ENCODE results near the gene TBL3. TPM values are rescaled to one million over a fixed set of nuclear protein-coding genes. Genes with fewer than 3 reads are reported as not detected.

The TBL3 gene
- total and polyA plus RNA-seq, 2 donors (not counting 1 experiment from before 2014, with no cell fraction given) = 31.9 to 52.2 TPM

GRCh38 chr16:2001456-2002355 lies 29.9 kb downstream of the TBL3 start:
- H3K4me3 Mint-ChIP-seq = no peak overlapping the region
- Histone ChIP-seq H3K9ac (ENCODE audit: low read length) (no peak overlapping the region), H4K20me1 (ENCODE audit: control insufficient read depth, insufficient read depth, low read length, poor library complexity, severe bottlenecking) (peaks cover 63% of the 10 kb centered on the region), H3K4me3 (ENCODE audit: control extremely low read depth in 1 of 5, extremely low read depth in 1 of 5, insufficient read depth in 1 of 5, low read depth in 2 of 5, low read length in 4 of 5) (no peak overlapping the region), H2AFZ (ENCODE audit: insufficient read depth, low read depth, low read length, poor library complexity, severe bottlenecking) (no peak overlapping the region), H3K79me2 (ENCODE audit: control insufficient read depth, insufficient read depth, low read length) (peaks cover 45% of the 10 kb centered on the region), H3K27me3 (replicated peaks in 1 of 4; ENCODE audit: control extremely low read depth in 1 of 4, control insufficient read depth in 3 of 4, insufficient read depth in 4 of 4, low read length in 3 of 4) (no peaks in the 10 kb centered on the region), H3K4me1 (ENCODE audit: control insufficient read depth in 2 of 2, insufficient read depth in 2 of 2, low read length in 2 of 2) (peaks cover 12 to 21% of the 10 kb centered on the region in 2 donors), H3K36me3 (replicated peaks in 1 of 2; ENCODE audit: control extremely low read depth in 1 of 2, control insufficient read depth in 1 of 2, extremely low read depth in 1 of 2, insufficient read depth in 2 of 2, low read length in 1 of 2) (peaks cover 0 to 49% of the 10 kb centered on the region in 2 experiments), H3K27ac (ENCODE audit: low read length in 2 of 2) (no peak overlapping the region), H3K9me3 (ENCODE audit: control extremely low read depth in 1 of 3, control insufficient read depth in 2 of 3, insufficient read depth in 1 of 3, low read length in 2 of 3) (no peaks in the 10 kb centered on the region), H3K4me2 (replicated peaks; ENCODE audit: low read depth, low read length, poor library complexity, severe bottlenecking) (no peak overlapping the region)
- H3K27me3 Mint-ChIP-seq = no peaks in the 10 kb centered on the region
- ChIA-PET POLR2A (interaction anchor here (0.6 kb wide), 1 partner anchor 10 kb away, joined by 5 read pairs; no protein-coding TSS in a partner anchor), CTCF (interaction anchor here (4.9 kb wide), 1 partner anchor 139 kb away, joined by 46 read pairs; no protein-coding TSS in a partner anchor)
- no peak for TF ChIP-seq CTCF (IDR thresholded peaks at IDR 0.05)
- TF ChIP-seq EZH2 (IDR thresholded peaks at IDR 0.05; ENCODE audit: borderline replicate concordance, insufficient read depth, low read depth, low read length, poor library complexity, severe bottlenecking) = no peak
- peaks cover 20% of the 10 kb centered on the region for H3K4me1 Mint-ChIP-seq
- no peaks in the 10 kb centered on the region for H3K9me3 Mint-ChIP-seq (ENCODE audit: insufficient read depth)
- H3K27ac Mint-ChIP-seq = no peak overlapping the region
- DNase-seq (no peak), ATAC-seq (ENCODE audit: low read depth) (no peak)
- intact Hi-C loops (cut with micrococcal nuclease) = no loop called here
- WGBS (ENCODE audit: insufficient coverage) = 98% methylated on average over 50 of the region's 53 CpGs
